Esophagus muscularis mucosa (tissue), 4 donors: ENCODE results near the gene KLHL30. TPM values are rescaled to one million over a fixed set of nuclear protein-coding genes. Genes with fewer than 3 reads are reported as not detected.

Experiments used
- DNase-seq: peaks from one replicate; pipeline ENCODE4 v3.0.0-alpha.2; 2017; ENCODE audit errors: extremely low spot score
- H3K27ac ChIP-seq, 4 donors: fragments of 200-600 bp; sonication (generic); replicated peaks in 1 of 4; 1 replicate in 3 of 4; 2 replicates in 1 of 4; pipeline ENCODE4 v1.5.1; 2016 to 2019; ENCODE audit warnings: mild to moderate bottlenecking in 1 of 4
- H3K27me3 ChIP-seq, 4 donors: fragments of 200-600 bp; sonication (generic); one replicate each; pipeline versions ENCODE4 v1.5.1 to v1.6.0; 2016 to 2019
- H3K36me3 ChIP-seq, 4 donors: fragments of 200-600 bp; sonication (generic); one replicate each; pipeline ENCODE4 v1.5.1; 2016 to 2019
- H3K4me1 ChIP-seq, 4 donors: fragments of 200-600 bp; sonication (generic); one replicate each; pipeline ENCODE4 v1.5.1; 2016 to 2019
- H3K4me3 ChIP-seq, 4 donors: fragments of 200-600 bp; sonication (generic); 1 replicate in 2 of 4; 2 replicates in 2 of 4; pipeline ENCODE4 v1.5.1; 2016 to 2019; ENCODE audit warnings: mild to moderate bottlenecking in 4 of 4, moderate library complexity in 1 of 4
- H3K9me3 ChIP-seq, 4 donors: fragments of 200-600 bp; sonication (generic); 1 replicate in 3 of 4; 2 replicates in 1 of 4; pipeline ENCODE4 v1.5.1; 2016 to 2019
- EP300 ChIP-seq: sonication (generic); formaldehyde crosslinking; IDR thresholded peaks from one replicate; pipeline ENCODE4 v1.6.1; 2017; ENCODE audit warnings: antibody characterized with exemption
- POLR2A ChIP-seq: fragments of 450-650 bp; IDR thresholded peaks from one replicate; pipeline ENCODE4 v1.6.1; 2017; ENCODE audit warnings: antibody characterized with exemption, moderate library complexity, mild to moderate bottlenecking, low read depth
- POLR2AphosphoS5 ChIP-seq, 2 donors: sonication (generic); formaldehyde crosslinking; IDR thresholded peaks; one replicate each; pipeline ENCODE4 v1.6.1; 2017; ENCODE audit warnings: antibody characterized with exemption in 2 of 2
- WGBS: methylation state at CpG from one replicate; pipeline ENCODE4 v1.1.5; 2018; 5-methylcytosine and 5-hydroxymethylcytosine counted together
- intact Hi-C: fragments of 100-400 bp; cut with DNase I; formaldehyde crosslinking; loops from one replicate; pipeline ENCODE4 v1.15.1; 2023
- total RNA-seq, 4 donors: library from RNA; depleted of rRNA; stranded (reverse); fragments of >200 nt; gene quantifications; one replicate each; pipeline versions ENCODE4 v1.1.0 to v1.2.1, GENCODE V29; 2016
- TF ChIP-seq, protein P1 (sequence below), 3 experiments: fragments of 200-600 bp in 2 of 3; fragments of 450-650 bp in 1 of 3; sonication (generic) in 2 of 3; IDR thresholded peaks; one replicate each; pipeline ENCODE4 v1.5.1; 2017 to 2019; ENCODE audit warnings: antibody characterized with exemption in 3 of 3, mild to moderate bottlenecking in 2 of 3, moderate library complexity in 1 of 3

KLHL30 gene
- total RNA-seq, 4 donors from 2014 or later, result 1.2 to 8.0 (median 4.4) TPM

DNA sequence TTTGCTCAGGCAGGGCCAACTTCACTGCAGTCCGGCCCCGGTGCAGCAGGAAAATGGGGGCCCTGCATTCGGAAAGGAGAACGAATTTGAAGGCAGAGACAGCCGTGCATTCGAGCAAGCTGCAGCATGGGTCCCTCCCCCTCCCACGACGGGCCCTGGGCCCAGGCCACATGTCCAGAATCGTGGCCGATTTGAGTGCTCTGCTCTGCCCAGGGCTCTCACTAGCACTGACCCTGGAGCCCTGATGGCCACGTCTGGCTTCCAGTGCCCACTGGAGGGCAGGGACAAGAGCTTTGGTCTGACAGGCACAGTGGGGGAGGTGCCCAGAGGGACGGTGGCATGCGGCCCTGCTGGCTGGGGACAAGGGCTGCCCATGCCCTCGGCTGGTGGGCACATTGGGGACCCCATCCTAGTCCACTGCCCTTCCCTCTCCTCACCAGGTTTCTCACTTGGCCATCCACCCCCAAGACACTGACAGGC, 14.4 kb upstream of the KLHL30 start:
- DNase-seq, result no peak
- intact Hi-C loops, result no loop called here
- peaks cover 0 to 5% (median 0%) of the 10 kb centered on the region in 4 donors for H3K27me3 ChIP-seq
- TF ChIP-seq EP300 (no peak), POLR2AphosphoS5 (IDR thresholded peaks at IDR 0.05) (no peak), POLR2A (no peak)
- TF ChIP-seq, protein P1, sequence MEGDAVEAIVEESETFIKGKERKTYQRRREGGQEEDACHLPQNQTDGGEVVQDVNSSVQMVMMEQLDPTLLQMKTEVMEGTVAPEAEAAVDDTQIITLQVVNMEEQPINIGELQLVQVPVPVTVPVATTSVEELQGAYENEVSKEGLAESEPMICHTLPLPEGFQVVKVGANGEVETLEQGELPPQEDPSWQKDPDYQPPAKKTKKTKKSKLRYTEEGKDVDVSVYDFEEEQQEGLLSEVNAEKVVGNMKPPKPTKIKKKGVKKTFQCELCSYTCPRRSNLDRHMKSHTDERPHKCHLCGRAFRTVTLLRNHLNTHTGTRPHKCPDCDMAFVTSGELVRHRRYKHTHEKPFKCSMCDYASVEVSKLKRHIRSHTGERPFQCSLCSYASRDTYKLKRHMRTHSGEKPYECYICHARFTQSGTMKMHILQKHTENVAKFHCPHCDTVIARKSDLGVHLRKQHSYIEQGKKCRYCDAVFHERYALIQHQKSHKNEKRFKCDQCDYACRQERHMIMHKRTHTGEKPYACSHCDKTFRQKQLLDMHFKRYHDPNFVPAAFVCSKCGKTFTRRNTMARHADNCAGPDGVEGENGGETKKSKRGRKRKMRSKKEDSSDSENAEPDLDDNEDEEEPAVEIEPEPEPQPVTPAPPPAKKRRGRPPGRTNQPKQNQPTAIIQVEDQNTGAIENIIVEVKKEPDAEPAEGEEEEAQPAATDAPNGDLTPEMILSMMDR (IDR thresholded peaks at IDR 0.05), result no peak
- 74% methylated on average over 9 of the region's 14 CpGs for WGBS
- no peak overlapping the region for H3K4me3 ChIP-seq
- no peaks in the 10 kb centered on the region for H3K9me3 ChIP-seq
- no peak overlapping the region for H3K27ac ChIP-seq
- H3K36me3 ChIP-seq, result no peaks in the 10 kb centered on the region
- peaks cover 5 to 22% (median 15%) of the 10 kb centered on the region in 4 donors for H3K4me1 ChIP-seq

DNA sequence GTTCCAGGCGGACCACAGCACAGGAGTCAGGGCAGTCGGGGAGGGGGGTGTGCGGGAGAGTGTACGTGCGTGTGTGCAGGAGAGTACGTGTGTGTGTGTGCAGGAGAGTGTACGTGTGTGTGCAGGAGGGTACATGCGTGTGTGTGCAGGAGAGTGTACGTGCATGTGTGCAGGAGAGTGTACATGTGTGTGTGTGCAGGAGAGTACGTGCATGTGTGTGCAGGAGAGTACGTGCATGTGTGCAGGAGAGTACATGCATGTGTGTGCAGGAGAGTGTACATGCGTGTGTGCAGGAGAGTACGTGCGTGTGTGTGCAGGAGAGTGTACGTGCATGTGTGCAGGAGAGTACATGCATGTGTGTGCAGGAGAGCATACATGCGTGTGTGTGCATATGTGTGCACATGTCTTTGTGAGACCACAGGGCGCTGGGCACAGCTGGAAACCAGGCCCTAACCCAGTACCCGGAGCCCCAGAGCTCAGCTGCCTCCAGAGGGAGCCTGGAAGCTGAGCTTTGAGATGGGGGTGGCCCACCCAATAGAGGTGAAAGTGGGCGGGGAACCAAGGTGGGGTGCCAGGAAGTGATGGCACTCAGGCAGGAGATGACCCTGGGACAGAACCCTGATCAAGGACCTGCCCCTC, 13.9 kb upstream of the KLHL30 start:
- Histone ChIP-seq H3K27me3 (peaks cover 0 to 5% (median 0%) of the 10 kb centered on the region in 4 donors), H3K4me1 (peaks cover 5 to 22% (median 15%) of the 10 kb centered on the region in 4 donors), H3K27ac (no peak overlapping the region), H3K9me3 (no peaks in the 10 kb centered on the region), H3K4me3 (no peak overlapping the region), H3K36me3 (no peaks in the 10 kb centered on the region)
- TF ChIP-seq POLR2AphosphoS5 (IDR thresholded peaks at IDR 0.05) (no peak), POLR2A (no peak), EP300 (no peak)
- TF ChIP-seq, protein P1 (IDR thresholded peaks at IDR 0.05), result no peak
- no peak for DNase-seq
- 92% methylated on average over 17 of the region's 19 CpGs for WGBS
- intact Hi-C loops, result no loop called here

DNA sequence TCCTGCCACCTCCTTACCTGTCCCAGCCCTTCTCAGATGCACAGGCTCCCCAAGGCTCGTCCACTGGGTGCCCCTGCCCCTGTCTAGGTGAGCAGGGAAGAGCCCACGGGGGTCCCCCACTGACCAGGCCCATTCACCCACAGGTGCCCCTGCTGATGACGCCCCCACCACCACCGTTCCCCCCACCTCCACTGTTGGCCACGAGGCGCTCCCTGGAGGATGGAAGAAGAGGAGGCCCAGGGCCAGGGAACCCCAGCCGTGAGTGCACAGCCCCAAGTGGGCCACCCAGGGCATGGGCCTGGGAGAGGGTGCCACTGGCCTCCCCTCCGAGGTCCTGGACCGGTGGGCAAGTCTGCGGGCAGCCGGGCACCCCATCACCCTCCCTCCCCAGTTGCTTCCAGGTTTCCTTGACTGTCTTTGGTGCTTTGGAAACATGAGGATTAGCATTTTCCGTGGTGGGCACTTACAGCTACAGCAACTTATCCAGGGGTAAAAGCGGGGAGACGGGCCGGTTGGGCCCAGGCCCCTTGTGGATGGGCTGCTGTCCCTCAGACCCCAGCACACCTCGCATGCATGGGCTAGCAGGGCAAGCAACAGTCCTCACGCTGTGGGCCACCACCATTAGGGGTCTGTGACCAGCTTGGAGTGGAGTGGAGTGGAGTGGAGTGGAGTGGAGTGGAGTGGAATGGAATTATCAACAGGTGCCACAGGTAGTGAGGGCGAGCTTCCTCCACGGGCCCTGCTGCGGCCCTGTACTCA, 13.2 kb upstream of the KLHL30 start:
- 86% methylated on average over 17 of the region's 20 CpGs for WGBS
- peaks cover 5 to 17% (median 13%) of the 10 kb centered on the region in 4 donors for H3K4me1 ChIP-seq
- H3K27me3 ChIP-seq, result peaks cover 0 to 5% (median 0%) of the 10 kb centered on the region in 4 donors
- no peak overlapping the region for H3K4me3 ChIP-seq
- TF ChIP-seq POLR2AphosphoS5 (IDR thresholded peaks at IDR 0.05) (no peak), EP300 (no peak), POLR2A (no peak)
- TF ChIP-seq, protein P1 (IDR thresholded peaks at IDR 0.05), result no peak
- peaks cover 0 to 3% (median 0%) of the 10 kb centered on the region in 4 donors for H3K36me3 ChIP-seq
- H3K9me3 ChIP-seq, result no peaks in the 10 kb centered on the region
- no peak overlapping the region for H3K27ac ChIP-seq
- intact Hi-C loops, result no loop called here
- DNase-seq, result no peak

DNA sequence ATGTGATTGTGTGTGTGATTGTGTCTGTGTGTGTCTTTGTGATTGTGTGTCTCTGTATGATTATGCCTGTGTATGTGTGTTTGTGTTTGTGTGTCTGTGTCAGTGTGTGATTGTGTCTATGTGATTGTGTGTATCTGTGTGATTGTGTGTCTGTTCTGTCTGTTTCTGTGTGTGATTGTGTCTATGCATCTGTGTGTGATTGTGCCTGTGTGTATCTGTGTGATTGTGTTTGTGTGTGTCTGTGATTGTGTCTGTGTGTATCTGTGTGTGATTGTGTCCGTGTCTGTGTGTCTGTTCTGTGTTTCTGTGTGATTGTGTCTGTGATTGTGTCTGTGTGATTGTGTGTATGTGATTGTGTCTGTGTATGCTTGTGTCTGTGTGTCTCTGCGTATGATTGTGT, 12.1 kb upstream of the KLHL30 start:
- WGBS, result 95% methylated on average over 2 of the region's 2 CpGs
- Histone ChIP-seq H3K9me3 (no peaks in the 10 kb centered on the region), H3K36me3 (peaks cover 0 to 11% (median 0%) of the 10 kb centered on the region in 4 donors), H3K27ac (no peak overlapping the region), H3K4me3 (no peak overlapping the region), H3K27me3 (peaks cover 0 to under 1% (median 0%) of the 10 kb centered on the region in 4 donors), H3K4me1 (peaks cover 5 to 15% (median 11%) of the 10 kb centered on the region in 4 donors)
- intact Hi-C loops, result no loop called here
- TF ChIP-seq POLR2AphosphoS5 (IDR thresholded peaks at IDR 0.05) (no peak), POLR2A (no peak)
- TF ChIP-seq, protein P1 (IDR thresholded peaks at IDR 0.05), result no peak
- no peak for DNase-seq
